ENCODE data around the gene FGF3. TPM values are rescaled to one million over a fixed set of nuclear protein-coding genes. Genes with fewer than 3 reads are reported as not detected.

FGF3 gene
- total and polyA plus RNA-seq, 10 of the 15 experiments (the other 5 are each of a cell fraction or from before 2014, with no cell fraction given): not detected

GRCh38 chr11:69854713-69855112 lies 35.5 kb upstream of the FGF3 start (continued):
- TF ChIP-seq CEBPZ (IDR thresholded peaks at IDR 0.05; ENCODE audit: low read depth, low read length) (no peak), TCF7 (IDR thresholded peaks at IDR 0.05; ENCODE audit: borderline replicate concordance) (no peak)

GRCh38 chr11:69852056-69852455 lies 32.8 kb upstream of the FGF3 start:
- Histone ChIP-seq H2AFZ (ENCODE audit: control insufficient read depth, low read depth, low read length) (no peak overlapping the region), H3K9ac (ENCODE audit: control insufficient read depth, insufficient read depth, low read length) (no peak overlapping the region), H3K4me2 (ENCODE audit: control insufficient read depth, insufficient read depth) (no peak overlapping the region), H3K27me3 (replicated peaks in 1 of 2; ENCODE audit: control insufficient read depth in 2 of 2, insufficient read depth in 2 of 2, low read length in 1 of 2) (no peaks in the 10 kb centered on the region; a peak in 2 of 4 replicates), H4K20me1 (ENCODE audit: control insufficient read depth, insufficient read depth) (no peaks in the 10 kb centered on the region), H3K27ac (ENCODE audit: control insufficient read depth, insufficient read depth) (no peak overlapping the region), H3K36me3 (ENCODE audit: control insufficient read depth in 2 of 2, insufficient read depth in 2 of 2, low read length in 1 of 2) (no peaks in the 10 kb centered on the region), H3K9me3 (replicated peaks; ENCODE audit: control insufficient read depth, insufficient read depth, low read length) (no peaks in the 10 kb centered on the region; the same call in 2 of the 3 replicates), H3K4me3 (no peak overlapping the region), H3K4me1 (ENCODE audit: control insufficient read depth, insufficient read depth, low read length) (no peaks in the 10 kb centered on the region), H3K79me2 (ENCODE audit: control insufficient read depth, insufficient read depth, low read length) (no peaks in the 10 kb centered on the region)
- WGBS (ENCODE audit: insufficient coverage, insufficient replicate concordance, low lambda C conversion rate, missing lambda C conversion rate): 0% methylated on average over 2 of the region's 2 CpGs
- in situ Hi-C loops (cut with MboI) (no loop called here), intact Hi-C loops (cut with micrococcal nuclease; ENCODE audit: unreplicated experiment) (no loop called here)
- ATAC-seq (no peak), FAIRE-seq (no peak), DNase-seq (ENCODE audit: low read depth, low spot score) (no peak)
- ChIA-PET POLR2A (no interaction called here), SMC1A (ENCODE audit: uncharacterized antibody, unreplicated experiment) (no interaction called here), RAD21 (ENCODE audit: unreplicated experiment) (no interaction called here), CTCF (no interaction called here)
- BruUV-seq (replicated peaks): no TSS peak
- no peak for TF ChIP-seq GABPA (IDR thresholded peaks at IDR 0.05; ENCODE audit: low read depth)
- no peak for TF ChIP-seq PRDM15 (CRISPR knock-in tag; IDR thresholded peaks at IDR 0.05)
- no peak for TF ChIP-seq EED (IDR thresholded peaks at IDR 0.05; ENCODE audit: low read depth)
- TF ChIP-seq CREB1 (IDR thresholded peaks at IDR 0.05; ENCODE audit: low read depth): no peak
- TF ChIP-seq ZZZ3 (IDR thresholded peaks at IDR 0.05; ENCODE audit: control insufficient read depth, insufficient read length, low read depth): no peak
- TF ChIP-seq SKIL (IDR thresholded peaks at IDR 0.05; ENCODE audit: low read depth, poor library complexity, severe bottlenecking): no peak
- TF ChIP-seq ATF3 (IDR thresholded peaks at IDR 0.05; ENCODE audit: borderline replicate concordance, extremely low read depth, low read depth, low read length): no peak
- TF ChIP-seq POLR2A (IDR thresholded peaks at IDR 0.05; ENCODE audit: low read depth, low read length): no peak
- no peak for TF ChIP-seq RAD51 (IDR thresholded peaks at IDR 0.05)
- no peak for TF ChIP-seq NRF1 (conservative IDR thresholded peaks at IDR 0.05; ENCODE audit: low read depth, low read length)
- no peak for TF ChIP-seq TARDBP (IDR thresholded peaks at IDR 0.05; ENCODE audit: borderline replicate concordance)
- no peak for TF ChIP-seq TCF3 (IDR thresholded peaks at IDR 0.05; ENCODE audit: borderline replicate concordance, insufficient read depth, low read depth, low read length)
- TF ChIP-seq ZSCAN29 (IDR thresholded peaks at IDR 0.05): no peak
